Endothelial cell of hepatic sinusoid (primary cell): ENCODE results near the gene PROM2.

ENCODE experiments used
- in situ Hi-C: cut with HindIII; loops from 2 replicates; pipeline ENCODE4 v1.10.0; 2017; ENCODE audit warnings: low sequenced_read_pairs

The PROM2 gene

GRCh38 chr2:95268211-95269035 lies 5.8 kb upstream of the PROM2 start:
- in situ Hi-C loops = no loop called here

DNA sequence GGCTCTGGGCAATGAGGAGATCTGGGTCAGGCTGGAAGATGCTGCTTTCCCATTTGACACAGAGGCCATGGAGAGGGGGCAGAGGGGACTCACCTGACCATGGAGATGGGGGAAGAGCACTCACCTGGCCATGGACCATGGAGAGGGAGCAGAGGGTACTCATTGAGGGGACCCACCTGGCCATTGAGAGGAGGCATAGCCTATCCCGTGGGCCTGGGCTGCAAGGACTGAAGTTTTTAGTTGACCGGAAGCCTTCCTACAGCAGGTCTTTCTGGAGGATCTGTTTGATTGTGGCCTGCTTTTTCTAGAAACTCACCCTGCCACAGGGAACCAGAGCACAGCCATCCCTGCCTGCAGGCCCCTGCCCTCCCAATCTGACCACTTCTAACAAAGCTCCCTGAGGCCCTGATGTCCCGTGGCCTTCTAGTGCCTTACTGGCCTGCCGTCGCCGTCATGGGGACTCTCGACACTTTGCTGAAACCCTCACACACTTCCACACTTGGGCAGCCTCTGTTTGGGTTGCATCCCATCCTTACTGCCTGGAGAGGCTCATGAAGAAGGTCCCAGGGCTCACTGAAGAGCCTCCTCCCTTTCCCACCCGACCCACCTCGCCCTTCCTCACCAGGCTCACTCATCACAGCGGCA lies 5.1 kb upstream of the PROM2 start:
- in situ Hi-C loops = no loop called here

DNA sequence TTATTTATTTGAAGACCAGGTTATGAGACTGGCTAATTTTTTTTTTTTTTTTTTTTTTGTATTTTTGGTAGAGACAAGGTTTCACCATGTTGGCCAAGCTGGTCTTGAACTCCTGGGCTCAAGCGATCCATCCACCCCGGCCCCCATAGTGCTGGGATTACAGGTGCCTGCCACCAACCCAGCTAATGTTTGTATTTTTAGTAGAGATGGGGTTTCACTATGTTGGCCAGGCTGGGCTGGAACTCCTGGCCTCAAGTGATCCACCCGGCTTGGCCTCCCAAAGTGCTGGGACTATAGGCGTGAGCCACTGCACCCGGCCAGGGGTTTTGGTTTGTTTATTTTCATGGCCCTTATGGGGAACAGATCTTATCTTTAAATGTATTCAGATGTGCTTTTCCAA lies 4.5 kb upstream of the PROM2 start:
- in situ Hi-C loops = loop anchor here (5.0 kb wide), 1 partner anchor 43 kb away; no protein-coding TSS in a partner anchor

- in situ Hi-C loops = loop anchor here (5.0 kb wide), 1 partner anchor 42 kb away; no protein-coding TSS in a partner anchor
Observed at GRCh38 chr2:95270541-95271081, 3.6 kb upstream of the PROM2 start.

DNA sequence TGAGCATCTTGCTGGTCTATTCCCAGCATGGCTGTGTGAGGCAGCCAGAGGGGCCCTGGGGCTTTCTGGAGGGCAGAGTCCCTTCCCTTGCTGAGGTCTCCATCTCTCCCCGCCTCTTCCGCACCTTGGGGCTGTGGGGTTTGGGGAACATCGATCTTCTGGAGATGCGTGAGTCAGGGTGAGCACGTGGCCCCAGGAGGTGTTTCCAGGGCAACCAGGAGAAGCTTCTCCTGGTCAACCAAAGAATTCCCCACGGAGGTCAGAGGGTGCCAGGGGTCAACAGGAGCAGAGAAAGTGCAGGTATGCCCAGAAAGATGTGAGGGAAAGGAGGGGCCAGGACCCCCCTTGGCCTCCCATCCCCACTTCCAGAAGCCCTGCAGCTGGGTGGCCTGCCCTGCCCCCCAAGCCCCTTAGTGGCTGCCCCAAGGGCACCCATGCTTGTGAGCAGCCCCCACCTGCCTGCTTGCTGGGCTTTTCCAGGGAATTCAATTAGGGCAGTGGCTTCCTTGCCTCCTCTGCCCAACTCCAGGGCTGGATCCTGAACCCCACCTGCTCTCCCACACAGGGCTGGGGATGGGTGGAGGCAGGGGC lies 2.8 kb upstream of the PROM2 start:
- in situ Hi-C loops = loop anchor here (5.0 kb wide), 1 partner anchor 41 kb away; no protein-coding TSS in a partner anchor

GRCh38 chr2:95272299-95272751 lies 1.9 kb upstream of the PROM2 start:
- in situ Hi-C loops = loop anchor here (5.0 kb wide), 1 partner anchor 40 kb away; no protein-coding TSS in a partner anchor

GRCh38 chr2:95272781-95273180 lies 1.5 kb upstream of the PROM2 start:
- in situ Hi-C loops = loop anchor here (5.0 kb wide), 1 partner anchor 40 kb away; no protein-coding TSS in a partner anchor

- in situ Hi-C loops = loop anchor here (5.0 kb wide), 1 partner anchor 39 kb away; no protein-coding TSS in a partner anchor
Observed at GRCh38 chr2:95273566-95274290, 521 bp upstream of the PROM2 start.

- in situ Hi-C loops = no loop called here
Observed at GRCh38 chr2:95275151-95275515, 884 bp downstream of the PROM2 start.

DNA sequence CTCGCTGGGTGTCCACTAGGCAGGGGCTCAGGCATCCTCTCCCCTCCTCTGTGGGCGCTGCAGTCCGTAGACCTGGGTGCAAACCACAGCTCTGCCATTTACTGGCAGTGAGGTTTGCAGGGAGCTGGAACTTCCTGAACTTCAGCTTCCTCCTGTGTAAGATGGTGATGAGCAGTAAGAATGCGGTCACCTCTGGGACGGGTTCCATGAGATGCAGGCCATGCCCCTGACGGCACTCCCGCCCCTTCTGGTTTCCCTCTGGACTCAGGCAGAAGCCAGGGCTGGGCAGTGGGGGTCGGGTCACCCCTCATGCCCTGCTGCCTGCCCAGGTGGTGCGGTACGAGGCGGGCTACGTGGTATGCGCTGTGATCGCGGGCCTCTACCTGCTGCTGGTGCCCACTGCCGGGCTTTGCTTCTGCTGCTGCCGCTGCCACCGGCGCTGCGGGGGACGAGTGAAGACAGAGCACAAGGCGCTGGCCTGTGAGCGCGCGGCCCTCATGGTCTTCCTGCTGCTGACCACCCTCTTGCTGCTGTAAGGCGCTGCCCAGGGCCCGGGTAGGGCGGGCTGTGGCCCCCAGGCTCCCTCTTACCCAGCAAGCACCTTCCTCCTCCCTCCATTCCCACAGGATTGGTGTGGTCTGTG lies 1.5 kb downstream of the PROM2 start:
- in situ Hi-C loops = no loop called here

- in situ Hi-C loops = no loop called here
Observed at GRCh38 chr2:95276244-95276887, 2.1 kb downstream of the PROM2 start.

DNA sequence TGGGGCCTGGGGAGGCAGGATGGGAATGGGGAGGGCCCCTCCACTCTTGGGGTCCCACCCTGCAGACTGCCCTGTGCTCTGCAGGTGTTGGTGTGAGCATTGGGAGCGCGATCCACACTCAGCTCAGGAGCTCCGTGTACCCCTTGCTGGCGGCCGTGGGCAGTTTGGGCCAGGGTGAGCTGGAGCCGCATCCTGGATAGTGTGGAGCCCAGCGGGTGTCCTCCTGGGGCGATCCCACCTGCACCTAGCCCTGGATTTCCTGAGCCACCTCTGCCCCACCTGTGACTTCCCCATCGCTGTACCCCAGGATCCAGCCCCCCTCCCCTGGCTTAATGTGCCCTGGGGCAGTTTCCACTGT lies 2.6 kb downstream of the PROM2 start:
- in situ Hi-C loops = no loop called here

GRCh38 chr2:95277246-95277906 lies 3.1 kb downstream of the PROM2 start:
- in situ Hi-C loops = no loop called here

DNA sequence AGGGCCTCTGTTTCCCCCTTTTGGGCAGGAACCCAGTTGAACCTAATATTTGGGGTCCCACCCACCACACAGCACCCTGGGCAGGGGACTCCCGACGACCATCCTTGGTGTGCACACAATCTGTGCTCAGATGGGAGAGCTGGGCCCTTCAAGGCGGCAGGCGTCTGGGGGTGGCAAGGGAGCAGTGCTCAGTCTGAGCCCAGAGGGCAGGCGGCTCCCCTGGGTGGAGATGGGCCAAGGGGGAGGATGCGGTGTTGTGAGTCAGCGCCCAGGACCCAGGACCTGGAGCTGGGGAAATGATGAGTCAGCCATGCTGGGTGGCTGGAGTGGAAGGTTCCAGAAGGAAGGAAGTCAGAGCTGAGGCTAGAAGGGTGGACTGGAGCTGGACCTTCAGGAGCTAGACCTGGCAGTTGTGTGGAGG lies 3.8 kb downstream of the PROM2 start:
- in situ Hi-C loops = no loop called here

DNA sequence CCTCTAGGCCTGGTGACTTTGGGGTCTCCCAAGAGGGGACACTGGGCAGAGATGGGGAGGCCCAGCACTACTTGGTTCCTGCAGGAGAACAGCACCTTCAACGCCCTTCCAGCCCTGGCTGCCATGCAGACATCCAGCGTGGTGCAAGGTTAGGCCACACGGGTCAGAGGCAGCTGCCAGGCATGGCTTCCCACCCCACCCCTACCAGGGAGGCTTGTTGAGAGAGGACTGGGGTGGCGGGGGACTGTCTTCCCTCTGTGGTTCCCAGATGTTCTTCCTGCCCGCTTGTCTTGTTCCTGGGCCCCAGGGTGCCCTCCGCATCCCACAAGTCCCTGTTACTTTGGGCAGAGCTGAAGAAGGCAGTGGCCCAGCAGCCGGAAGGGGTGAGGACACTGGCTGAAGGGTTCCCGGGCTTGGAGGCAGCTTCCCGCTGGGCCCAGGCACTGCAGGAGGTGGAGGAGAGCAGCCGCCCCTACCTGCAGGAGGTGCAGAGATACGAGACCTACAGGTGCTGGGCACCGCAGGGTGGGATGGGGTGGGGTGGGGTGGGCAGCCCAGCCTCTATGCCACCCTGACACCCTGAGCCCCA lies 4.5 kb downstream of the PROM2 start:
- in situ Hi-C loops = no loop called here

DNA sequence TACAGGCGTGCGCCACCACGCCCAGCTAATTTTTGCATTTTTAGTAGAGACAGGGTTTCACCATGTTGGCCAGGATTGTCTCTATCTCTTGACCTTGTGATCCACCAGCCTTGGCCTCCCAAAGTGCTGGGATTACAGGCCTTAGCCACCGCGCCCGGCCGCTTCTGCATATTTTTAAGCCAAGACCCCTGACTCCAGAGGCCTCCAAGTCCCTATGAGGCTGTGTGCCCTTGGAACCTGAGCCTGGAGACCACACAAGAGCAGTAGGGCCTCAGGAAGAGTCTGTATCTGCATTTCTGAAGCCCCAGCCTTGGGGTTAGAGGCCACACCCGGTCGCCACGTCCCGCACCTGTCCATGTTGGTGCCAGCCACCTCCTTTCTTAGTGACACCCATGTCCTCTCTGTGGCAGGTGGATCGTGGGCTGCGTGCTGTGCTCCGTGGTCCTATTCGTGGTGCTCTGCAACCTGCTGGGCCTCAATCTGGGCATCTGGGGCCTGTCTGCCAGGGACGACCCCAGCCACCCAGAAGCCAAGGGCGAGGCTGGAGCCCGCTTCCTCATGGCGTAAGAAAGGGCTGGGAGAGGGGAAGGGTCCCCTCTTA lies 5.3 kb downstream of the PROM2 start:
- in situ Hi-C loops = no loop called here

- in situ Hi-C loops = no loop called here
Observed at GRCh38 chr2:95281071-95281470, 6.8 kb downstream of the PROM2 start.

GRCh38 chr2:95281786-95282185 lies 7.5 kb downstream of the PROM2 start:
- in situ Hi-C loops = no loop called here
